Measurements from ENCODE around the gene IGSF21. TPM values are rescaled to one million over a fixed set of nuclear protein-coding genes. Genes with fewer than 3 reads are reported as not detected.

The IGSF21 gene
- total RNA-seq, 1 experiment from 2014 or later, result not detected

DNA sequence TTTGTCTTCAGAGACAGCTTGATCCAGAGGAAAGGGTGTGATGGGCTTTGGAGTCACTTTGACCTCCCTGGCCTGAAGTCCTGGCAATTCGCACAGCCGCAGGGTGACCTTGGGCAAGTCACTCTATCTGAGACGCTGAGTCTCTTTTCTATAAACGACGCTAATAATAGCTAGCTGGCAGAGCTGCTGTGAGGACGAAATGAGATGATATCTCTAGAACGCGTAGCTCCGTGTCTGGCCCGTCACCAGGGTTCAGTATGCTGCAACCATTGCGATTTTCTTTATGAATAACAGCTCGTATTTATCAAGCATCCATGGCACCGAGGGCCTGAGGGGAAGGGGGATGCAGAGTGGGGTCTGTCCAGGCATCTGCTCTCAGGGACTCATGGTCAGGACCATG, 58.7 kb downstream of the IGSF21 start:
- peaks cover 96% of the 10 kb centered on the region for H3K27me3 Mint-ChIP-seq (ENCODE audit: unreplicated experiment)
- H3K36me3 Mint-ChIP-seq (ENCODE audit: insufficient read depth, unreplicated experiment), result no peaks in the 10 kb centered on the region

DNA sequence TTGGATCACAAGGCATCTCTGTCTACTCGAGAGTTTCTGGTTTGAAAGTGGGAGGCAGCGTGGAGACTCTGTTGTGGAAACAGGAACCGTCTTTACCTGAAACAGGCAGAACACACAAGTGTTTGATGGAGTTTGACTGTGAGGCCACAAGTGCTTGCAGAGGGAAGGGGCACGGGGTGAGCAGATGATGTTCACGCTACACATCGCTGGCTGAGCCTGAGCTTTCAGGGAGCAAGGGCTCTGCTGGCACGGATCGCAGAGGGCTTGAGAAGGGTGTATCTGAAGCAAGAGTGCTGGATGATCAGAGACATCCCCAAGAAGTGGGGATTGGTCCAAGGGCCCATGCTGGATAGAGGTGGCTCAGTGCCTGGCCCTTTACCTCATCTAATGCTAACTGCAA, 59.3 kb downstream of the IGSF21 start:
- no TSS peak for BruUV-seq (replicated peaks)
- Mint-ChIP-seq H3K4me1 (ENCODE audit: low read depth, unreplicated experiment) (no peaks in the 10 kb centered on the region), H3K9me3 (ENCODE audit: low read depth, unreplicated experiment) (no peaks in the 10 kb centered on the region), H3K4me3 (ENCODE audit: low read depth, unreplicated experiment) (no peak overlapping the region), H3K27me3 (ENCODE audit: unreplicated experiment) (peaks cover 96% of the 10 kb centered on the region), H3K27ac (ENCODE audit: unreplicated experiment) (no peak overlapping the region), H3K36me3 (ENCODE audit: insufficient read depth, unreplicated experiment) (no peaks in the 10 kb centered on the region)
- CTCF ChIA-PET, result no interaction called here
- TF ChIP-seq, protein P1, sequence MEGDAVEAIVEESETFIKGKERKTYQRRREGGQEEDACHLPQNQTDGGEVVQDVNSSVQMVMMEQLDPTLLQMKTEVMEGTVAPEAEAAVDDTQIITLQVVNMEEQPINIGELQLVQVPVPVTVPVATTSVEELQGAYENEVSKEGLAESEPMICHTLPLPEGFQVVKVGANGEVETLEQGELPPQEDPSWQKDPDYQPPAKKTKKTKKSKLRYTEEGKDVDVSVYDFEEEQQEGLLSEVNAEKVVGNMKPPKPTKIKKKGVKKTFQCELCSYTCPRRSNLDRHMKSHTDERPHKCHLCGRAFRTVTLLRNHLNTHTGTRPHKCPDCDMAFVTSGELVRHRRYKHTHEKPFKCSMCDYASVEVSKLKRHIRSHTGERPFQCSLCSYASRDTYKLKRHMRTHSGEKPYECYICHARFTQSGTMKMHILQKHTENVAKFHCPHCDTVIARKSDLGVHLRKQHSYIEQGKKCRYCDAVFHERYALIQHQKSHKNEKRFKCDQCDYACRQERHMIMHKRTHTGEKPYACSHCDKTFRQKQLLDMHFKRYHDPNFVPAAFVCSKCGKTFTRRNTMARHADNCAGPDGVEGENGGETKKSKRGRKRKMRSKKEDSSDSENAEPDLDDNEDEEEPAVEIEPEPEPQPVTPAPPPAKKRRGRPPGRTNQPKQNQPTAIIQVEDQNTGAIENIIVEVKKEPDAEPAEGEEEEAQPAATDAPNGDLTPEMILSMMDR (IDR thresholded peaks at IDR 0.05; ENCODE audit: unreplicated experiment), result no peak
- intact Hi-C loops (cut with micrococcal nuclease; ENCODE audit: unreplicated experiment), result no loop called here
- no peak for DNase-seq

More for the DNA sequence above, 58.7 kb downstream of the IGSF21 start:
- no peak overlapping the region for H3K27ac Mint-ChIP-seq (ENCODE audit: unreplicated experiment)
- no peak overlapping the region for H3K4me3 Mint-ChIP-seq (ENCODE audit: low read depth, unreplicated experiment)
- CTCF ChIA-PET, result no interaction called here
- H3K4me1 Mint-ChIP-seq (ENCODE audit: low read depth, unreplicated experiment), result no peaks in the 10 kb centered on the region
- no TSS peak for BruUV-seq (replicated peaks)
- intact Hi-C loops (cut with micrococcal nuclease; ENCODE audit: unreplicated experiment), result no loop called here
- TF ChIP-seq, protein P1 (IDR thresholded peaks at IDR 0.05; ENCODE audit: unreplicated experiment), result no peak
- no peaks in the 10 kb centered on the region for H3K9me3 Mint-ChIP-seq (ENCODE audit: low read depth, unreplicated experiment)
- no peak for DNase-seq

DNA sequence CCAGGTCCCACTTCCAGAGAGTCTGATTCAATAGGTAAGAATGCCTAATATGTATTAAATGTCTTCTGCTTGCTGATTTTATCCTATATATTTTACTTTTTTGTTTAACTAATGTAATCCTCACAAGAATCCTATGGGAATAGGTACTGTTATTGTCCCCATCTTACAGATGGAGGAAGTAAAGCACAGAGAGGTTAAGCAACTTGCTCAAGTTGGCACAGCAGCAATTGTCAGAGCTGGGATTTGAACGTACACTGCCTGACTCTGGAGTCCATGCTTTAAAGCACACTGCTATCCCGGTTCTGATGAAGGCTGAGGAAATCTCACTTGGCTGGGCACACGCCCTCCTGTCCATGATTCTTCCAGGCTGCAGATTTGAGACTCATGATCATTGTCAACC, 62.8 kb downstream of the IGSF21 start:
- Mint-ChIP-seq H3K9me3 (ENCODE audit: low read depth, unreplicated experiment) (no peaks in the 10 kb centered on the region), H3K27ac (ENCODE audit: unreplicated experiment) (no peak overlapping the region), H3K4me3 (ENCODE audit: low read depth, unreplicated experiment) (no peak overlapping the region), H3K27me3 (ENCODE audit: unreplicated experiment) (peaks cover 86% of the 10 kb centered on the region), H3K4me1 (ENCODE audit: low read depth, unreplicated experiment) (no peaks in the 10 kb centered on the region), H3K36me3 (ENCODE audit: insufficient read depth, unreplicated experiment) (no peaks in the 10 kb centered on the region)
- intact Hi-C loops (cut with micrococcal nuclease; ENCODE audit: unreplicated experiment), result no loop called here
- TF ChIP-seq, protein P1 (IDR thresholded peaks at IDR 0.05; ENCODE audit: unreplicated experiment), result no peak
- CTCF ChIA-PET, result no interaction called here
- BruUV-seq (replicated peaks), result no TSS peak
- no peak for DNase-seq

DNA sequence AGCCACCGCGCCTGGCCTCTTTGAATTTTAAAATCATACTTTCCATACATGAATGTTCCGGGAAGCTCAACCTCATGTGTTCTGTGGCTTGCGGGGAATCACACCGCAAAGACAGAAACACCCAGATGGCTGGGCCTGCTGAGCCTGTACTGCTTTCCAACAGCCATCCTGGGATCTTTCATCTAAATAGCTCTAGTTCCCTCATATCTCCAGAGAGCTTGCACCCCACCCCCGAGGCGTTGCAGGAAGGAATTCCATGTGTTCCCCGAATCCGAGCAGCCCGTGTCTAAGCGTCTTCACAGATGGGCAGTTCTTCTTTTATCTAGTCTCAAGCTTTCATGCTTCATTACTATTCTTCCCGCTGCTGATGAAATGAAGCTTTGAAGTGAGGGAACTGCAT, 66.4 kb downstream of the IGSF21 start:
- TF ChIP-seq, protein P1 (IDR thresholded peaks at IDR 0.05; ENCODE audit: unreplicated experiment), result no peak
- no TSS peak for BruUV-seq (replicated peaks)
- no peaks in the 10 kb centered on the region for H3K36me3 Mint-ChIP-seq (ENCODE audit: insufficient read depth, unreplicated experiment)
- intact Hi-C loops (cut with micrococcal nuclease; ENCODE audit: unreplicated experiment), result no loop called here
- H3K4me1 Mint-ChIP-seq (ENCODE audit: low read depth, unreplicated experiment), result no peaks in the 10 kb centered on the region
- CTCF ChIA-PET, result no interaction called here
- no peaks in the 10 kb centered on the region for H3K9me3 Mint-ChIP-seq (ENCODE audit: low read depth, unreplicated experiment)
- no peak overlapping the region for H3K4me3 Mint-ChIP-seq (ENCODE audit: low read depth, unreplicated experiment)
- H3K27ac Mint-ChIP-seq (ENCODE audit: unreplicated experiment), result no peak overlapping the region
- DNase-seq, result no peak
- peaks cover 79% of the 10 kb centered on the region for H3K27me3 Mint-ChIP-seq (ENCODE audit: unreplicated experiment)
